ENCODE measurements around the gene ERBB2. TPM values are rescaled to one million over a fixed set of nuclear protein-coding genes. Genes with fewer than 3 reads are reported as not detected.

The ERBB2 gene
- total and polyA plus RNA-seq, 9 of the 15 experiments (the other 6 are each of a cell fraction or from before 2014, with no cell fraction given), result 0.74 to 5.6 (median 3.3) TPM

DNA sequence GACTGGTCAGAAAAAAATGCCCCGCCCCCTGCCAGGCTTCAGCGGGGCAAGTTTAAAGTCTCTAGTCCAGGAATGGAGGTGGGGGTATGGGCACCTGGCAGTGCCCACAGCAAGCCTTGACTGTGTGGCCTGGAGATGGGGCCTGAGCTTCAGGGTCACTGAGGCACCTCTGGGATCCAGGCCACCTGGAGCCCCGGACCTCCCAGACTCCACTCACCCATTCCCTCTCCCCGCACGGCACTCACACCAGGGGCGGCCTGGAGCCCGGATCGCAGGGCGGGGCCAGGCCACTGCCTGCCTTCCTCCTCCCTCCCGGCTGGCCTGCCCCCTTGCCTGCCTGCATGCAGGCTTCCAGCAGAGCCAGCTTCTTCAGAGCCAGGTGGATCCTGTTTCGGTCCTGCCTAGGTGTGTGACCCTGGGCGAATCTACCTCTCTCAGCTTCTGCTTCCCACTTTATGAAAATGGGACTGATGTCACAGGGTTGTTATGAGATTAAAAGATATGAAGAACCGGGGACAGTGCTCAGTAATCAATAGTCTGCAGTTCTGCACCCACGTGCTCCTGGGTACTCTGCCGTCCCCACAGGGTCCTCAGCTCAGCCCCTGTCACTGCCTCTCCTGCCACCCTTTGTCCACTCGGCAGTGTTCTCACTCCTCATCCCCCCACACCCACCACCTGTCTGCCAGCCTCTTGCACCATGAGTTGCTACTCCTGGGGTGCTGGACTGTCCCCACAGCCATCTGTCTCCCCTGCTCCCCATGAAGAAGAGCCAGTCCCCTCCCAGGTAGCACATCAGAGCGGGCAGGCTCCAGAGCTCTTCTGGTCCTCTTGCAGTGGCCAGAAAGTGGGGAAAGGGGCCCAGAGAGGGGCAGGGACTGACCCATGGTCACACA, 35.9 kb upstream of the ERBB2 start (continued):
- TF ChIP-seq, protein P1, sequence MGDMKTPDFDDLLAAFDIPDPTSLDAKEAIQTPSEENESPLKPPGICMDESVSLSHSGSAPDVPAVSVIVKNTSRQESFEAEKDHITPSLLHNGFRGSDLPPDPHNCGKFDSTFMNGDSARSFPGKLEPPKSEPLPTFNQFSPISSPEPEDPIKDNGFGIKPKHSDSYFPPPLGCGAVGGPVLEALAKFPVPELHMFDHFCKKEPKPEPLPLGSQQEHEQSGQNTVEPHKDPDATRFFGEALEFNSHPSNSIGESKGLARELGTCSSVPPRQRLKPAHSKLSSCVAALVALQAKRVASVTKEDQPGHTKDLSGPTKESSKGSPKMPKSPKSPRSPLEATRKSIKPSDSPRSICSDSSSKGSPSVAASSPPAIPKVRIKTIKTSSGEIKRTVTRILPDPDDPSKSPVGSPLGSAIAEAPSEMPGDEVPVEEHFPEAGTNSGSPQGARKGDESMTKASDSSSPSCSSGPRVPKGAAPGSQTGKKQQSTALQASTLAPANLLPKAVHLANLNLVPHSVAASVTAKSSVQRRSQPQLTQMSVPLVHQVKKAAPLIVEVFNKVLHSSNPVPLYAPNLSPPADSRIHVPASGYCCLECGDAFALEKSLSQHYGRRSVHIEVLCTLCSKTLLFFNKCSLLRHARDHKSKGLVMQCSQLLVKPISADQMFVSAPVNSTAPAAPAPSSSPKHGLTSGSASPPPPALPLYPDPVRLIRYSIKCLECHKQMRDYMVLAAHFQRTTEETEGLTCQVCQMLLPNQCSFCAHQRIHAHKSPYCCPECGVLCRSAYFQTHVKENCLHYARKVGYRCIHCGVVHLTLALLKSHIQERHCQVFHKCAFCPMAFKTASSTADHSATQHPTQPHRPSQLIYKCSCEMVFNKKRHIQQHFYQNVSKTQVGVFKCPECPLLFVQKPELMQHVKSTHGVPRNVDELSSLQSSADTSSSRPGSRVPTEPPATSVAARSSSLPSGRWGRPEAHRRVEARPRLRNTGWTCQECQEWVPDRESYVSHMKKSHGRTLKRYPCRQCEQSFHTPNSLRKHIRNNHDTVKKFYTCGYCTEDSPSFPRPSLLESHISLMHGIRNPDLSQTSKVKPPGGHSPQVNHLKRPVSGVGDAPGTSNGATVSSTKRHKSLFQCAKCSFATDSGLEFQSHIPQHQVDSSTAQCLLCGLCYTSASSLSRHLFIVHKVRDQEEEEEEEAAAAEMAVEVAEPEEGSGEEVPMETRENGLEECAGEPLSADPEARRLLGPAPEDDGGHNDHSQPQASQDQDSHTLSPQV (IDR thresholded peaks at IDR 0.05), result 0 out of 2 replicates have a peak, but pooled peaks have one; percentile 35
- TF ChIP-seq, protein P2, sequence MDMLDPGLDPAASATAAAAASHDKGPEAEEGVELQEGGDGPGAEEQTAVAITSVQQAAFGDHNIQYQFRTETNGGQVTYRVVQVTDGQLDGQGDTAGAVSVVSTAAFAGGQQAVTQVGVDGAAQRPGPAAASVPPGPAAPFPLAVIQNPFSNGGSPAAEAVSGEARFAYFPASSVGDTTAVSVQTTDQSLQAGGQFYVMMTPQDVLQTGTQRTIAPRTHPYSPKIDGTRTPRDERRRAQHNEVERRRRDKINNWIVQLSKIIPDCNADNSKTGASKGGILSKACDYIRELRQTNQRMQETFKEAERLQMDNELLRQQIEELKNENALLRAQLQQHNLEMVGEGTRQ (CRISPR knock-in tag; IDR thresholded peaks at IDR 0.05), result peak; percentile 32; the same call in 1 of the 2 replicates
- peak in 1 of 2 experiments; percentile 38; a peak in 2 of 4 replicates for TF ChIP-seq KDM1A (IDR thresholded peaks at IDR 0.05)
- TF ChIP-seq, protein P3, sequence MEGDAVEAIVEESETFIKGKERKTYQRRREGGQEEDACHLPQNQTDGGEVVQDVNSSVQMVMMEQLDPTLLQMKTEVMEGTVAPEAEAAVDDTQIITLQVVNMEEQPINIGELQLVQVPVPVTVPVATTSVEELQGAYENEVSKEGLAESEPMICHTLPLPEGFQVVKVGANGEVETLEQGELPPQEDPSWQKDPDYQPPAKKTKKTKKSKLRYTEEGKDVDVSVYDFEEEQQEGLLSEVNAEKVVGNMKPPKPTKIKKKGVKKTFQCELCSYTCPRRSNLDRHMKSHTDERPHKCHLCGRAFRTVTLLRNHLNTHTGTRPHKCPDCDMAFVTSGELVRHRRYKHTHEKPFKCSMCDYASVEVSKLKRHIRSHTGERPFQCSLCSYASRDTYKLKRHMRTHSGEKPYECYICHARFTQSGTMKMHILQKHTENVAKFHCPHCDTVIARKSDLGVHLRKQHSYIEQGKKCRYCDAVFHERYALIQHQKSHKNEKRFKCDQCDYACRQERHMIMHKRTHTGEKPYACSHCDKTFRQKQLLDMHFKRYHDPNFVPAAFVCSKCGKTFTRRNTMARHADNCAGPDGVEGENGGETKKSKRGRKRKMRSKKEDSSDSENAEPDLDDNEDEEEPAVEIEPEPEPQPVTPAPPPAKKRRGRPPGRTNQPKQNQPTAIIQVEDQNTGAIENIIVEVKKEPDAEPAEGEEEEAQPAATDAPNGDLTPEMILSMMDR (IDR thresholded peaks at IDR 0.05 in 2 of 3, conservative IDR thresholded peaks at IDR 0.05 in 1 of 3; ENCODE audit: insufficient read depth in 2 of 3, low read depth in 1 of 3, low read length in 3 of 3), result 0 out of 6 replicates have a peak, but pooled peaks of 1 of the 3 experiments have one; percentile 0
- TF ChIP-seq HNRNPL (IDR thresholded peaks at IDR 0.05; ENCODE audit: low read depth, low read length), result peak; percentile 70; the same call in 1 of the 2 replicates
- TF ChIP-seq U2AF2 (optimal IDR thresholded peaks at IDR 0.05; ENCODE audit: low read depth, low read length), result no peak
- TF ChIP-seq PTTG1 (tag; IDR thresholded peaks at IDR 0.05; ENCODE audit: low read depth), result no peak
- TF ChIP-seq CCNT2 (IDR thresholded peaks at IDR 0.05; ENCODE audit: borderline replicate concordance, extremely low read depth, insufficient read length, low read depth, low read length), result peak; percentile 18
- TF ChIP-seq, protein P4, sequence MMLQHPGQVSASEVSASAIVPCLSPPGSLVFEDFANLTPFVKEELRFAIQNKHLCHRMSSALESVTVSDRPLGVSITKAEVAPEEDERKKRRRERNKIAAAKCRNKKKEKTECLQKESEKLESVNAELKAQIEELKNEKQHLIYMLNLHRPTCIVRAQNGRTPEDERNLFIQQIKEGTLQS (IDR thresholded peaks at IDR 0.05), result no peak
- TF ChIP-seq, protein P4 (CRISPR knock-in tag; conservative IDR thresholded peaks at IDR 0.05), result no peak
- 0 out of 2 replicates have a peak, but pooled peaks have one; percentile 18 for TF ChIP-seq ATF7 (IDR thresholded peaks at IDR 0.05)
- peak; percentile 56 for TF ChIP-seq POLR2A (conservative IDR thresholded peaks at IDR 0.05)
- TF ChIP-seq, protein P5, sequence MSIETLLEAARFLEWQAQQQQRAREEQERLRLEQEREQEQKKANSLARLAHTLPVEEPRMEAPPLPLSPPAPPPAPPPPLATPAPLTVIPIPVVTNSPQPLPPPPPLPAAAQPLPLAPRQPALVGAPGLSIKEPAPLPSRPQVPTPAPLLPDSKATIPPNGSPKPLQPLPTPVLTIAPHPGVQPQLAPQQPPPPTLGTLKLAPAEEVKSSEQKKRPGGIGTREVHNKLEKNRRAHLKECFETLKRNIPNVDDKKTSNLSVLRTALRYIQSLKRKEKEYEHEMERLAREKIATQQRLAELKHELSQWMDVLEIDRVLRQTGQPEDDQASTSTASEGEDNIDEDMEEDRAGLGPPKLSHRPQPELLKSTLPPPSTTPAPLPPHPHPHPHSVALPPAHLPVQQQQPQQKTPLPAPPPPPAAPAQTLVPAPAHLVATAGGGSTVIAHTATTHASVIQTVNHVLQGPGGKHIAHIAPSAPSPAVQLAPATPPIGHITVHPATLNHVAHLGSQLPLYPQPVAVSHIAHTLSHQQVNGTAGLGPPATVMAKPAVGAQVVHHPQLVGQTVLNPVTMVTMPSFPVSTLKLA (conservative IDR thresholded peaks at IDR 0.05), result peak in 1 of 2 experiments; percentile 58; a peak in 3 of 4 replicates
- TF ChIP-seq, protein P6, sequence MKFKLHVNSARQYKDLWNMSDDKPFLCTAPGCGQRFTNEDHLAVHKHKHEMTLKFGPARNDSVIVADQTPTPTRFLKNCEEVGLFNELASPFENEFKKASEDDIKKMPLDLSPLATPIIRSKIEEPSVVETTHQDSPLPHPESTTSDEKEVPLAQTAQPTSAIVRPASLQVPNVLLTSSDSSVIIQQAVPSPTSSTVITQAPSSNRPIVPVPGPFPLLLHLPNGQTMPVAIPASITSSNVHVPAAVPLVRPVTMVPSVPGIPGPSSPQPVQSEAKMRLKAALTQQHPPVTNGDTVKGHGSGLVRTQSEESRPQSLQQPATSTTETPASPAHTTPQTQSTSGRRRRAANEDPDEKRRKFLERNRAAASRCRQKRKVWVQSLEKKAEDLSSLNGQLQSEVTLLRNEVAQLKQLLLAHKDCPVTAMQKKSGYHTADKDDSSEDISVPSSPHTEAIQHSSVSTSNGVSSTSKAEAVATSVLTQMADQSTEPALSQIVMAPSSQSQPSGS (CRISPR knock-in tag; IDR thresholded peaks at IDR 0.05), result no peak
- peak; percentile 79 for TF ChIP-seq ZNF316 (IDR thresholded peaks at IDR 0.05)
